Activated CD4-positive, alpha-beta memory T cell treated with anti-CD3 and anti-CD28 coated beads, Interleukin-2, amount 10 ng/mL, durations not matched to agents 7 days and 5 days (primary cell): ENCODE measurements around the gene CDH23. TPM values are rescaled to one million over a fixed set of nuclear protein-coding genes. Genes with fewer than 3 reads are reported as not detected.

ENCODE experiments used
- CTCF ChIA-PET: fragments of 350-600 bp; sonication (Branson Sonifier 250); formaldehyde crosslinking; loops from one replicate; lab custom pipeline; 2021; ENCODE audit warnings: antibody characterized with exemption, inconsistent platforms; lab: Charles Lee
- POLR2A ChIA-PET: fragments of 350-600 bp; sonication (Branson Sonifier 250); formaldehyde crosslinking; loops from one replicate; lab custom pipeline; 2021; ENCODE audit warnings: antibody characterized with exemption; lab: Charles Lee
- DNase-seq: peaks from one replicate; pipeline ENCODE4 v3.0.0-alpha.2; 2020
- H3K27ac Mint-ChIP-seq: one replicate; pipeline ENCODE4 v1.8.0; 2021; ENCODE audit warnings: mild to moderate bottlenecking, mixed read lengths
- H3K27me3 Mint-ChIP-seq: one replicate; pipeline ENCODE4 v1.8.0; 2021; ENCODE audit warnings: mixed read lengths
- H3K36me3 Mint-ChIP-seq: one replicate; pipeline ENCODE4 v1.8.0; 2021; ENCODE audit warnings: low read depth, mixed read lengths
- H3K4me1 Mint-ChIP-seq: one replicate; pipeline ENCODE4 v1.8.0; 2021; ENCODE audit warnings: mixed read lengths
- H3K4me3 Mint-ChIP-seq: one replicate; pipeline ENCODE4 v1.8.0; 2021; ENCODE audit warnings: mild to moderate bottlenecking, mixed read lengths
- H3K9me3 Mint-ChIP-seq: one replicate; pipeline ENCODE4 v1.8.0; 2021; ENCODE audit warnings: mixed read lengths
- total RNA-seq, 2 experiments: library from RNA; stranded (reverse); gene quantifications; one replicate each; pipeline ENCODE4 v1.2.3, GENCODE V29; 2021

The CDH23 gene
- total RNA-seq, 2 experiments from 2014 or later, result 1.3 TPM

DNA sequence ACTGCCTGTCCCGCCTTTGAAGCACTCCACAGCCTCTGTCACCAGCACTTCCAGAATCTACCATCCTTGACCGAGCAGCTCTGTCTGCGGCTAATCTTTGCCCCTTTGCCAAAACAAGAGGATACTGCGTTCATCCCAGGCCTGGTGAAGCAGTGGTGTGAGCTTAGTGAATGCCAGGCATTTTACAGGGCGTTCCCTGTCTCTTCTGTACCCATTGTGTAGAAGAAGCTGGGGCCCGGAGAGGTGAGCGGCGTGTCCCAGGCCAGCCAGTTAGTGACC, 261.7 kb downstream of the CDH23 start:
- Mint-ChIP-seq H3K4me1 (no peaks in the 10 kb centered on the region), H3K27me3 (no peaks in the 10 kb centered on the region), H3K4me3 (no peak overlapping the region), H3K27ac (no peak overlapping the region), H3K9me3 (no peaks in the 10 kb centered on the region), H3K36me3 (no peaks in the 10 kb centered on the region)
- ChIA-PET CTCF (no interaction called here), POLR2A (no interaction called here)
- no peak for DNase-seq

DNA sequence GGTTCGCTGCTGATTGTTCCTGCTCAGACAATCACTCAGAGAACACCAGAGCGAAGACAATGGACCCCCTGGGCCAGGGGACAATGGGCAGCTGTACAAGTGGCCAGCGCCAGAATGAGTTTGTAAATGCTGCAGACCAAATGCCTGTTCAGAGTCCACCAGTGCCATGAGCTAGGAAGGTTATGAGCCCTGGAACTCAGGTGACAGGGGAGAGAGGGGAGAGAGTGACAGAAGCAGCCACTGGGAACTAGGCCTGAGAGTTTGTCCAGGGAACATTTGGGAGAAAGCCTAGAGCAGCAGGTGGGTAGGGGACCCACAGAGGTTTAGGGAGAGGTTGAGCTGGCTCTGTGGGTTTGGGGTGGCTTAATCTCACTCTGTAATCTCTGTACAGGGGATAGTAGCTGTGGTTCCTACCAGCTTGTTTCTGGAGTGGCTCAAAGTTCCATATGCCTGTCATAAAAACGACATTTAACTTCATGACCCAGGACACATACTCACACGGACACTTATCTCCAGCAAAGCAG, 262.5 kb downstream of the CDH23 start:
- no peak overlapping the region for H3K4me3 Mint-ChIP-seq
- no peaks in the 10 kb centered on the region for H3K9me3 Mint-ChIP-seq
- no peak overlapping the region for H3K27ac Mint-ChIP-seq
- H3K36me3 Mint-ChIP-seq, result no peaks in the 10 kb centered on the region
- no peak for DNase-seq
- no peaks in the 10 kb centered on the region for H3K27me3 Mint-ChIP-seq
- ChIA-PET POLR2A (no interaction called here), CTCF (interaction anchor here (0.6 to 1.0 kb wide), 2 partner anchors 49 to 242 kb away, joined by 4 to 5 read pairs; no protein-coding TSS in a partner anchor)
- H3K4me1 Mint-ChIP-seq, result no peaks in the 10 kb centered on the region

GRCh38 chr10:71659737-71660136, 263.0 kb downstream of the CDH23 start:
- no peaks in the 10 kb centered on the region for H3K36me3 Mint-ChIP-seq
- ChIA-PET POLR2A (no interaction called here), CTCF (interaction anchor here (0.7 to 1.0 kb wide), 2 partner anchors 36 to 49 kb away, joined by 5 read pairs; no protein-coding TSS in a partner anchor)
- H3K9me3 Mint-ChIP-seq, result no peaks in the 10 kb centered on the region
- no peak for DNase-seq
- no peak overlapping the region for H3K4me3 Mint-ChIP-seq
- H3K27ac Mint-ChIP-seq, result no peak overlapping the region
- H3K27me3 Mint-ChIP-seq, result no peaks in the 10 kb centered on the region
- H3K4me1 Mint-ChIP-seq, result no peaks in the 10 kb centered on the region

DNA sequence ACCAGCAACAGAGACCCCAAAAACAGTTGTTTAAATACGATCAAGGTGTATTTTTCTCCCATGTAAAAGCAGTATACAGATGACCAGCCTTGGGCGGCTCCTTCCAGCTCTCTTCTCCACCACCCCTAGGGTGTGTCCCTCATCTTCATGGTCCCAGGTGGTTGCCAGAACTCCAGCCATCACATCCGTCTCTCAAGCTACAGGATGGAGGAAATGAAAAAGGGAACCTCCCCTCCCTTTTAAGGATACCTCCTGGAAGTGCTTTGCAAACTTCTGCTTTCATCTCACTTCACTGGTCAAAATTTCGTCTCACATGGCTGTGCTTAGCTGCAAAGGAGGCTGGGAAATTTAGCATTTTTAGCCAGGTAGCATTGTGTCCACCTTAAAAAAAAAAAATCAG, 263.6 kb downstream of the CDH23 start:
- H3K4me1 Mint-ChIP-seq, result no peaks in the 10 kb centered on the region
- no peak for DNase-seq
- H3K4me3 Mint-ChIP-seq, result no peak overlapping the region
- no peaks in the 10 kb centered on the region for H3K36me3 Mint-ChIP-seq
- H3K27ac Mint-ChIP-seq, result no peak overlapping the region
- no peaks in the 10 kb centered on the region for H3K9me3 Mint-ChIP-seq
- ChIA-PET POLR2A (no interaction called here), CTCF (interaction anchor here (0.7 kb wide), 1 partner anchor 36 kb away, joined by 5 read pairs; no protein-coding TSS in a partner anchor)
- no peaks in the 10 kb centered on the region for H3K27me3 Mint-ChIP-seq

DNA sequence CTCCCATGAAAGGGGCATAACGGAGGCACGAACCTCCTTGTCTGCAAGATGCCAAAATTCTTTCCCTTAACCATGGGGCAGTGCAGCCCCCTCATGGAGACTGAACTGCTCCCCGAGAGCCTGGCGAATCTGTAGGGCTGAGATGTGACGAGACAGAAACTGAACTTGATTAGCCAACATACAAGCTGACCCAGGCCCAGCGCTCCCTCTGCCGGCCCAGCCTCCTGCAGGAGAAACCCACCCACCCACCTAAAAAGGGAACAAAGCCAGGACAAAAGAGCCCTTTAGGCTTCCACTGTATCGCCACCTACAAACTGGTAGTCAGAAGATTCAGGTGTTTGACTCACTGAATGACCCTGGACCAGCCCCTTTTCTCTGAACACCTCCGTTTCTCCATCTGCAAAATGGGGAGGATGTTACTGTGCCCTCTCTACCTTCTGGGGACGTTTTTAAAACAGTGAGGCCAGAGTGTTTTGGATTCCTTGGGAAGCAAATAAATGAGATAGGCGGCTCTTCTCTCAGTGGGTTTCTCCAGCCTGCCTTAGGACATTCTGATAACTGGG, 264.4 kb downstream of the CDH23 start:
- no peaks in the 10 kb centered on the region for H3K4me1 Mint-ChIP-seq
- CTCF ChIA-PET, result no interaction called here
- peaks cover under 1% of the 10 kb centered on the region for H3K27me3 Mint-ChIP-seq
- no peak overlapping the region for H3K4me3 Mint-ChIP-seq
- POLR2A ChIA-PET, result no interaction called here
- H3K27ac Mint-ChIP-seq, result no peak overlapping the region
- H3K36me3 Mint-ChIP-seq, result no peaks in the 10 kb centered on the region
- no peak for DNase-seq
- no peaks in the 10 kb centered on the region for H3K9me3 Mint-ChIP-seq

DNA sequence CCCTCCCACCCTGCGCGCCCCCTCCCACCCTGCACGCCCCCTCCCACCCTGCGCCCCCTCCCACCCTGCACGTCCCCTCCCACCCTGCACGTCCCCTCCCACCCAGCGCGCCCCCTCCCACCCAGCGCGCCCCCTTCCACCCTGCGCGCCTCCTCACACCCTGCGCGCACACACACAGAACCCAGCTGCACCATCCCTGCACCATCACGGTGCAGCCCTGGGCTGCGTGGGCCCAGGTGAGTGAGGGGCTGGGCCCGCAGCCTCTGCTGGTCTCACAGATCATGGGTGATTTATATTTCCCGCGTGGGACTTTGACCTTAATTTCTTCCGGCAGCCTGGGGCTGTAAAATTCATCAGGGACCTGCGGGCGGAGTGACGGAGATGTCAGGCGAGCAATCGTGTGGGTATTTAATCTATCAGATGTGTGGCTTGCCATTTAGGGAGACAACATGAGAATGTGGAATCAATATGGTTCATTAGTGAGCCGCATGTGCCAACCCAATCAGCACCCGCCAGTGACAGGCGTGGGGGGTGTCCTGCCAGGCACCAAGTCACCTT, 265.1 kb downstream of the CDH23 start:
- no peak overlapping the region for H3K4me3 Mint-ChIP-seq

DNA sequence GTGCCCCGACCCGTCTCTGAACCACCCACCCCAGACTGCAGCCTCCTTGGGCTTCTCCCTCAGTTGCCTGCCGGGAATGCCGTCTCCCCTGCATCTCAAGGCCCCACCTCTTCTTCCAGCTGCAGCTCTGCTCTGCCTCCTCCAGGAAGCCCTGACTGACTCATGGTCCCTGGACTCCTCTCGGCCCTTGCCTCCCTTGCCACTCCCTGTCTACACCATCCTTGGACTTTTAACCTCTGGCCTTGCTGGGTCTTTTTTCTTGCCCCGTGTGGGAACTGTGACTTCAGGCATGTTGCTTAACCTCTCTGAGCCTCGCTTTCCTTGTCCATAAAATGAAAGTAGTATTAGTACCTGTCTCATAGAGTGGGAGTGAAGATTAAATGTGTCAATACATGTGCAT, 266.6 kb downstream of the CDH23 start:
- no peak for DNase-seq
- ChIA-PET POLR2A (no interaction called here), CTCF (no interaction called here)
- peaks cover 5% of the 10 kb centered on the region for H3K4me1 Mint-ChIP-seq
- H3K36me3 Mint-ChIP-seq, result no peaks in the 10 kb centered on the region
- H3K4me3 Mint-ChIP-seq, result no peak overlapping the region
- H3K27ac Mint-ChIP-seq, result no peak overlapping the region
- H3K27me3 Mint-ChIP-seq, result peaks cover 3% of the 10 kb centered on the region
- H3K9me3 Mint-ChIP-seq, result no peaks in the 10 kb centered on the region

More for the DNA sequence above, 265.1 kb downstream of the CDH23 start:
- Mint-ChIP-seq H3K27ac (no peak overlapping the region), H3K4me1 (no peaks in the 10 kb centered on the region), H3K9me3 (no peaks in the 10 kb centered on the region), H3K27me3 (peaks cover 3% of the 10 kb centered on the region), H3K36me3 (no peaks in the 10 kb centered on the region)
- CTCF ChIA-PET, result no interaction called here
- POLR2A ChIA-PET, result no interaction called here
- no peak for DNase-seq

GRCh38 chr10:71664585-71664984, 267.9 kb downstream of the CDH23 start:
- CTCF ChIA-PET, result interaction anchor here (0.7 to 1.0 kb wide), 5 partner anchors 34 to 292 kb away, joined by 3 to 5 read pairs (median 3); partner anchors contain the start of gene VSIR
- POLR2A ChIA-PET, result interaction anchor here (0.9 kb wide), 1 partner anchor 15 kb away, joined by 3 read pairs; no protein-coding TSS in a partner anchor
- Mint-ChIP-seq H3K27me3 (peaks cover 3% of the 10 kb centered on the region), H3K9me3 (no peaks in the 10 kb centered on the region), H3K27ac (no peak overlapping the region), H3K4me3 (no peak overlapping the region), H3K4me1 (peaks cover 5% of the 10 kb centered on the region), H3K36me3 (no peaks in the 10 kb centered on the region)
- no peak for DNase-seq

GRCh38 chr10:71665456-71665855, 268.7 kb downstream of the CDH23 start:
- peaks cover 3% of the 10 kb centered on the region for H3K27me3 Mint-ChIP-seq
- H3K4me1 Mint-ChIP-seq, result peaks cover 5% of the 10 kb centered on the region
- no peak overlapping the region for H3K27ac Mint-ChIP-seq
- ChIA-PET POLR2A (no interaction called here), CTCF (interaction anchor here (0.7 to 1.0 kb wide), 3 partner anchors 108 to 292 kb away, joined by 3 to 5 read pairs (median 4); partner anchors contain the start of gene VSIR)
- no peak for DNase-seq
- no peaks in the 10 kb centered on the region for H3K36me3 Mint-ChIP-seq
- no peaks in the 10 kb centered on the region for H3K9me3 Mint-ChIP-seq
- H3K4me3 Mint-ChIP-seq, result no peak overlapping the region

- no peaks in the 10 kb centered on the region for H3K36me3 Mint-ChIP-seq
- DNase-seq, result no peak
- H3K27me3 Mint-ChIP-seq, result peaks cover 3% of the 10 kb centered on the region
- peaks cover 5% of the 10 kb centered on the region for H3K4me1 Mint-ChIP-seq
- no peak overlapping the region for H3K27ac Mint-ChIP-seq
- H3K4me3 Mint-ChIP-seq, result no peak overlapping the region
- H3K9me3 Mint-ChIP-seq, result no peaks in the 10 kb centered on the region
- CTCF ChIA-PET, result no interaction called here
- POLR2A ChIA-PET, result no interaction called here
These were observed 270.1 kb downstream of the CDH23 start for GRCh38 chr10:71666639-71667386.

- ChIA-PET CTCF (no interaction called here), POLR2A (no interaction called here)
- H3K27me3 Mint-ChIP-seq, result peaks cover 3% of the 10 kb centered on the region
- no peak overlapping the region for H3K4me3 Mint-ChIP-seq
- H3K9me3 Mint-ChIP-seq, result no peaks in the 10 kb centered on the region
- H3K27ac Mint-ChIP-seq, result no peak overlapping the region
- H3K36me3 Mint-ChIP-seq, result no peaks in the 10 kb centered on the region
- peaks cover 5% of the 10 kb centered on the region for H3K4me1 Mint-ChIP-seq
- no peak for DNase-seq
These were observed 270.6 kb downstream of the CDH23 start for GRCh38 chr10:71667387-71667752.

- Mint-ChIP-seq H3K27ac (no peak overlapping the region), H3K27me3 (peaks cover 1% of the 10 kb centered on the region), H3K4me1 (peaks cover 4% of the 10 kb centered on the region), H3K4me3 (no peak overlapping the region), H3K36me3 (no peaks in the 10 kb centered on the region), H3K9me3 (no peaks in the 10 kb centered on the region)
- no peak for DNase-seq
- ChIA-PET CTCF (no interaction called here), POLR2A (no interaction called here)
These were observed 275.6 kb downstream of the CDH23 start for GRCh38 chr10:71671994-71672946.
